AG04449 (cell line): ENCODE results near the gene STARD8.

ENCODE experiments used
- CTCF ChIA-PET: fragments of 350-600 bp; formaldehyde crosslinking; extraction: SDS; loops from one replicate; lab custom pipeline; 2021; ENCODE audit warnings: antibody characterized with exemption; lab: Yijun Ruan, JAX
- POLR2A ChIA-PET: fragments of 400-600, 350-600 bp; formaldehyde crosslinking; extraction: SDS; loops from one replicate; lab custom pipeline; 2020; ENCODE audit warnings: antibody characterized with exemption, inconsistent platforms; lab: Yijun Ruan, JAX
- DNase-seq: peaks from one replicate; pipeline ENCODE4 v3.0.0-alpha.2; 2010; ENCODE audit warnings: low read depth, low spot score
- H3K4me3 ChIP-seq: 2 replicates; pipeline ENCODE4 v1.5.1; 2011; ENCODE audit warnings: low read depth, mild to moderate bottlenecking, control low read depth, low read length
- CTCF ChIP-seq: IDR thresholded peaks from one replicate; pipeline ENCODE4 v1.5.1; 2011; ENCODE audit warnings: mild to moderate bottlenecking, moderate library complexity, low read length, control low read depth, inconsistent platforms; ENCODE audit not compliant: insufficient read depth; ENCODE audit errors: missing control alignments

Gene STARD8

GRCh38 chrX:68697465-68698125 lies 50.1 kb downstream of the STARD8 start:
- TF ChIP-seq CTCF: no peak
- POLR2A ChIA-PET: no interaction called here
- H3K4me3 ChIP-seq: no peak overlapping the region
- CTCF ChIA-PET: no interaction called here
- DNase-seq: no peak

GRCh38 chrX:68698942-68699341 lies 51.5 kb downstream of the STARD8 start:
- no peak overlapping the region for H3K4me3 ChIP-seq
- no peak for TF ChIP-seq CTCF
- DNase-seq: no peak
- ChIA-PET CTCF (interaction anchor here (0.7 to 1.1 kb wide), 3 partner anchors 9 to 13 kb away, joined by 3 read pairs; no protein-coding TSS in a partner anchor), POLR2A (no interaction called here)

- ChIA-PET POLR2A (no interaction called here), CTCF (no interaction called here)
- H3K4me3 ChIP-seq: no peak overlapping the region
- no peak for TF ChIP-seq CTCF
- no peak for DNase-seq
These were observed 52.7 kb downstream of the STARD8 start for GRCh38 chrX:68699960-68700746.

GRCh38 chrX:68703369-68703768 lies 55.9 kb downstream of the STARD8 start:
- no peak for DNase-seq
- no peak overlapping the region for H3K4me3 ChIP-seq
- POLR2A ChIA-PET: interaction anchor here (0.6 kb wide), 1 partner anchor 1275 kb away, joined by 3 read pairs; no protein-coding TSS in a partner anchor
- no peak for TF ChIP-seq CTCF
- CTCF ChIA-PET: no interaction called here

- TF ChIP-seq CTCF: no peak
- ChIA-PET CTCF (interaction anchor here (1.4 kb wide), 1 partner anchor 16 kb away, joined by 3 read pairs; no protein-coding TSS in a partner anchor), POLR2A (no interaction called here)
- no peak for DNase-seq
- H3K4me3 ChIP-seq: no peak overlapping the region
These were observed 56.4 kb downstream of the STARD8 start for GRCh38 chrX:68703846-68704245.

- CTCF ChIA-PET: interaction anchor here (0.8 kb wide), 1 partner anchor 194 kb away, joined by 4 read pairs; no protein-coding TSS in a partner anchor
- no peak for TF ChIP-seq CTCF
- H3K4me3 ChIP-seq: no peak overlapping the region
- POLR2A ChIA-PET: no interaction called here
- DNase-seq: no peak
These were observed 58.5 kb downstream of the STARD8 start for GRCh38 chrX:68705986-68706385.
